ENCODE measurements around the gene PAPPA.

The PAPPA gene

DNA sequence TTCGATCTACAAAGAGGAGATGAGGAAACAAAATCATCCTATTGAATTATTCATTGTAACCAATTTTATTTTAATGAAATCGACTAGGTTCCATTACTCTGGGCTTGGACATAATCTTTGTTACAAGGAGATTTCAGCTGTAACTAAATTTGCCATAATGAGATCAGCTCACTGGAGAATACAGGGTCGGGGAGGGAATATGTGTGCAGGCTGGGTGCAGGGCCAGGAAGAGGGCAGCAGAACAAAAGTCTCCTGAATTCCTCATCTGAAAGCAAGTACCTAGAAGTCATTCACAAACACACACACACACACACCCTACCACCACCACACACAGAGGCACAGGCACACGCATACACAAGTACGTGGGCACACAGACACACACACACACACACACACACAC lies 151.2 kb downstream of the PAPPA start:
- H3K9ac ChIP-seq (ENCODE audit: low read length), result no peak overlapping the region
- no peak overlapping the region for H3K4me3 ChIP-seq (ENCODE audit: low read length)
- no peaks in the 10 kb centered on the region for H3K9me3 ChIP-seq (ENCODE audit: insufficient read depth, low read length)
- H3K36me3 ChIP-seq (replicated peaks; ENCODE audit: low read depth, low read length), result no peaks in the 10 kb centered on the region
- H4K20me1 ChIP-seq (ENCODE audit: insufficient read depth, low read length), result no peaks in the 10 kb centered on the region
- no peaks in the 10 kb centered on the region for H3K4me1 ChIP-seq (ENCODE audit: low read length)
- TF ChIP-seq, protein P1, sequence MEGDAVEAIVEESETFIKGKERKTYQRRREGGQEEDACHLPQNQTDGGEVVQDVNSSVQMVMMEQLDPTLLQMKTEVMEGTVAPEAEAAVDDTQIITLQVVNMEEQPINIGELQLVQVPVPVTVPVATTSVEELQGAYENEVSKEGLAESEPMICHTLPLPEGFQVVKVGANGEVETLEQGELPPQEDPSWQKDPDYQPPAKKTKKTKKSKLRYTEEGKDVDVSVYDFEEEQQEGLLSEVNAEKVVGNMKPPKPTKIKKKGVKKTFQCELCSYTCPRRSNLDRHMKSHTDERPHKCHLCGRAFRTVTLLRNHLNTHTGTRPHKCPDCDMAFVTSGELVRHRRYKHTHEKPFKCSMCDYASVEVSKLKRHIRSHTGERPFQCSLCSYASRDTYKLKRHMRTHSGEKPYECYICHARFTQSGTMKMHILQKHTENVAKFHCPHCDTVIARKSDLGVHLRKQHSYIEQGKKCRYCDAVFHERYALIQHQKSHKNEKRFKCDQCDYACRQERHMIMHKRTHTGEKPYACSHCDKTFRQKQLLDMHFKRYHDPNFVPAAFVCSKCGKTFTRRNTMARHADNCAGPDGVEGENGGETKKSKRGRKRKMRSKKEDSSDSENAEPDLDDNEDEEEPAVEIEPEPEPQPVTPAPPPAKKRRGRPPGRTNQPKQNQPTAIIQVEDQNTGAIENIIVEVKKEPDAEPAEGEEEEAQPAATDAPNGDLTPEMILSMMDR (IDR thresholded peaks at IDR 0.05; ENCODE audit: low read depth, low read length), result no peak
- TF ChIP-seq EZH2phosphoT487 (IDR thresholded peaks at IDR 0.05; ENCODE audit: low read depth), result no peak
- H3K79me2 ChIP-seq (ENCODE audit: low read length), result no peaks in the 10 kb centered on the region
- H3K27me3 ChIP-seq (ENCODE audit: low read depth, low read length), result peaks cover 12% of the 10 kb centered on the region
- H2AFZ ChIP-seq (ENCODE audit: low read depth, low read length), result no peak overlapping the region
- H3K27ac ChIP-seq (ENCODE audit: low read length), result no peak overlapping the region
- no peak overlapping the region for H3K4me2 ChIP-seq (ENCODE audit: low read length)

DNA sequence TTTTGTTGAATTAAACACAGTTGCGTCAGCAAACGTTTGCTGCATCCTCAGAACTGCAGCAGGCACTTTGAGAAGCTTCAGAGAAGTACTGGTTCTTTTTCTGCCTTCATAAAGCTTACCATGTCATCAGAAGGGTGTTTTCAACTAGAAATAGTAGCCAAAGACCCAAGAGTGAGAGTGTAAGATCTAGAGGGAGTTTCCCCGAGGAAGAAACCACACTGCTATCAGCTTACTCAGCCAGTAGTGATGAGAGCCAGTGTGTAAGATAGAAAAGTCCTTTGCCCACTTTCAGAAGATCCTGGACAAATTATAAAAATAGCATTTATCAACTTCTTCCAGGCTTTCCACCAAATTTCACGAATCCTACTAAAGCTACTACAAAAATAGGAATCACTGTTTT lies 154.5 kb downstream of the PAPPA start:
- H3K27me3 ChIP-seq (ENCODE audit: low read depth, low read length), result peaks cover 8% of the 10 kb centered on the region; the same call in 1 of the 2 replicates
- H4K20me1 ChIP-seq (ENCODE audit: insufficient read depth, low read length), result no peaks in the 10 kb centered on the region
- no peaks in the 10 kb centered on the region for H3K36me3 ChIP-seq (replicated peaks; ENCODE audit: low read depth, low read length)

GRCh38 chr9:116309900-116310611 lies 156.5 kb downstream of the PAPPA start:
- no peak overlapping the region for H3K27ac ChIP-seq (ENCODE audit: low read length)
- H2AFZ ChIP-seq (ENCODE audit: low read depth, low read length), result no peak overlapping the region
- no peak overlapping the region for H3K4me2 ChIP-seq (ENCODE audit: low read length)
- no peak overlapping the region for H3K4me3 ChIP-seq (ENCODE audit: low read length)
- H3K79me2 ChIP-seq (ENCODE audit: low read length), result no peaks in the 10 kb centered on the region
- H3K9ac ChIP-seq (ENCODE audit: low read length), result no peak overlapping the region
- H4K20me1 ChIP-seq (ENCODE audit: insufficient read depth, low read length), result no peaks in the 10 kb centered on the region
- H3K9me3 ChIP-seq (ENCODE audit: insufficient read depth, low read length), result no peaks in the 10 kb centered on the region
- H3K27me3 ChIP-seq (ENCODE audit: low read depth, low read length), result peaks cover 8% of the 10 kb centered on the region; the same call in 1 of the 2 replicates
- TF ChIP-seq, protein P1 (IDR thresholded peaks at IDR 0.05; ENCODE audit: low read depth, low read length), result no peak
- no peak for TF ChIP-seq EZH2phosphoT487 (IDR thresholded peaks at IDR 0.05; ENCODE audit: low read depth)
- no peaks in the 10 kb centered on the region for H3K36me3 ChIP-seq (replicated peaks; ENCODE audit: low read depth, low read length)
- H3K4me1 ChIP-seq (ENCODE audit: low read length), result no peaks in the 10 kb centered on the region

More for the DNA sequence above, 154.5 kb downstream of the PAPPA start:
- Histone ChIP-seq H3K9ac (ENCODE audit: low read length) (no peak overlapping the region), H3K4me1 (ENCODE audit: low read length) (no peaks in the 10 kb centered on the region), H3K27ac (ENCODE audit: low read length) (no peak overlapping the region), H2AFZ (ENCODE audit: low read depth, low read length) (no peak overlapping the region), H3K4me3 (ENCODE audit: low read length) (no peak overlapping the region), H3K79me2 (ENCODE audit: low read length) (no peaks in the 10 kb centered on the region), H3K4me2 (ENCODE audit: low read length) (no peak overlapping the region), H3K9me3 (ENCODE audit: insufficient read depth, low read length) (no peaks in the 10 kb centered on the region)
- TF ChIP-seq, protein P1 (IDR thresholded peaks at IDR 0.05; ENCODE audit: low read depth, low read length), result no peak
- no peak for TF ChIP-seq EZH2phosphoT487 (IDR thresholded peaks at IDR 0.05; ENCODE audit: low read depth)

- no peak overlapping the region for H2AFZ ChIP-seq (ENCODE audit: low read depth, low read length)
- no peak overlapping the region for H3K4me3 ChIP-seq (ENCODE audit: low read length)
- H3K4me1 ChIP-seq (ENCODE audit: low read length), result no peaks in the 10 kb centered on the region
- no peaks in the 10 kb centered on the region for H3K36me3 ChIP-seq (replicated peaks; ENCODE audit: low read depth, low read length)
- H3K79me2 ChIP-seq (ENCODE audit: low read length), result no peaks in the 10 kb centered on the region
- H3K9ac ChIP-seq (ENCODE audit: low read length), result no peak overlapping the region
- TF ChIP-seq, protein P1 (IDR thresholded peaks at IDR 0.05; ENCODE audit: low read depth, low read length), result no peak
- no peak for TF ChIP-seq EZH2phosphoT487 (IDR thresholded peaks at IDR 0.05; ENCODE audit: low read depth)
- H3K27me3 ChIP-seq (ENCODE audit: low read depth, low read length), result peaks cover 8% of the 10 kb centered on the region; the same call in 1 of the 2 replicates
- no peaks in the 10 kb centered on the region for H3K9me3 ChIP-seq (ENCODE audit: insufficient read depth, low read length)
- no peak overlapping the region for H3K27ac ChIP-seq (ENCODE audit: low read length)
- no peak overlapping the region for H3K4me2 ChIP-seq (ENCODE audit: low read length)
- H4K20me1 ChIP-seq (ENCODE audit: insufficient read depth, low read length), result no peaks in the 10 kb centered on the region
Measured at GRCh38 chr9:116312221-116312620, 158.6 kb downstream of the PAPPA start.
